KOPT-K1 (cell line): ENCODE results near the gene PTGES3L.
A peak's percentile ranks its signal among the peaks of the same experiment; 100 is the strongest.
"Not testable (repeated sequence)": the region's sequence is repeated elsewhere in the genome, so short reads cannot be mapped to it uniquely, and the experiment has no call there.

Source experiments
- H3K27ac ChIP-seq: fragments of 200-600 bp; sonication (generic); 2 replicates; pipeline ENCODE4 v1.5.1; 2016; ENCODE audit warnings: antibody characterized with exemption, mild to moderate bottlenecking, low read depth, low read length; ENCODE audit not compliant: poor library complexity, severe bottlenecking
- H3K36me3 ChIP-seq: fragments of 200-600 bp; sonication (generic); 2 replicates; pipeline ENCODE4 v1.5.1; 2017; ENCODE audit warnings: antibody characterized with exemption, mild to moderate bottlenecking, low read length, moderate library complexity; ENCODE audit not compliant: insufficient read depth
- H3K9me3 ChIP-seq: fragments of 200-600 bp; sonication (generic); 2 replicates; pipeline ENCODE4 v1.5.1; 2017; ENCODE audit warnings: antibody characterized with exemption, low read length, mild to moderate bottlenecking; ENCODE audit not compliant: insufficient read depth, poor library complexity, severe bottlenecking

Gene PTGES3L

DNA sequence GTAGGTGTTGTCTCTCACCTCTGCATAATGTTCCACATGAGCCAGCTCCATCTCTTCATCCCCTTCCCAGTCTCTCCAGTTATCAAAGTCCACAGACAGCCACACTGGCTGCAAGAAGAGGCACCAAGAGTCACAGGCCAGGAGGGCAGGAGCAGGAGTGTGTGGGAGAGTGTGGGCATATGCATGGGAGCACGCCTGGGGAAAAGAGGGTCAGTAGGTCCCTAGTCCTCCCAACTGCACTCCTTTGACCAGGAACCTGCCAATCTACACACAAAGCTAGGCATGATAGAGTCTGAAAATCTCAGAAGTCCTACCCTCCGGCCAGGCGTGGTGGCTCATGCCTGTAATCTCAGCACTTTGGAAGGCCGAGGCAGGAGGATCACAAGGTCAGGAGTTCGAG is 8.3 kb downstream of the PTGES3L start:
- Histone ChIP-seq H3K27ac (no peak overlapping the region), H3K36me3 (no peaks in the 10 kb centered on the region), H3K9me3 (no peaks in the 10 kb centered on the region)

DNA sequence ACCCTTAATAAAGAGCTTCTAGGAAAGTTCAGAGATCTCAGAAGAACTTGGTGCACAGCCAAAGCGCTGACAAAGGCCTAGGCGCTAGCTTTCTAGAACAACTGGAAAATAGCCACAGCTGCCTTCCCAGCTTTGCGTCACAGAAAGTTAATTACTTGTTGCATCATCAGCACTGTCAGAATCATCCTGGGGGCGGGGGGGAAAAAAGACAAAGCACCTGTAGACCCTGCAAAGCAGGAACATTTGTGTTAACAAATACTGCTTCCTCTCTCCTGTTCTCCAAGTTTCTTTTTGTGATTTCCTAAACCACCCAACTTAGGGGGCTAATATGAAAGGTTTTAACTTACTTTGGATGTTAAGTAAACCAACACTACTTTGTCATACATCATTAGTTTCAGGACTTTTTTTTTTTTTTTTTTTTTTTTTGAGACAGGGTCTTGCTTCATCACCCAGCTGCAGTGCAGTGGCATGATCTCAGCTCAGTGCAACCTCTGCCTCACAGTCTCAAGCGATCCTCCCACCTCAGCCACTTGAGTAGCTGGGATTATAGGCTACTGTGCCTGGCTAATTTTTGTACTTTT is 10.8 kb downstream of the PTGES3L start:
- no peaks in the 10 kb centered on the region for H3K9me3 ChIP-seq
- H3K27ac ChIP-seq, result no peak overlapping the region
- H3K36me3 ChIP-seq, result no peaks in the 10 kb centered on the region

DNA sequence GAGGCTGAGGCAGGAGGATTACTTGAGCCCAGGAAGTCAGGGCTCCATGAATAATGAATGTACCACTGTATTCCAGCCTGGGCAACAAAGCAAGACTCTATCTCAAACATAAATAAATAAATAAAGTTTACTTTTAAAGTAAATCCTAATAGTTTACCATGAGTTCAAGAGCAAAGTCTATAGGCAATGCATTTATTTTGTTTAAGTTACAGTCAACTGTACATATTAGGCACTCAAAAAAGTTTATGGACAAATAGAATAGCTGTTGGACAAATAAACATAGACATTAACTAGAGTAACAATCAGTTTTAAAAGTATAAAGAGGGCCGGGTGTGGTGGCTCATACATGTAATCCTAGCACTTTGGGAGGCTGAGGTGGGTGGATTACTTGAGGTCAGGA is 12.0 kb downstream of the PTGES3L start:
- Histone ChIP-seq H3K36me3 (no peaks in the 10 kb centered on the region), H3K27ac (no peak overlapping the region), H3K9me3 (no peaks in the 10 kb centered on the region)

DNA sequence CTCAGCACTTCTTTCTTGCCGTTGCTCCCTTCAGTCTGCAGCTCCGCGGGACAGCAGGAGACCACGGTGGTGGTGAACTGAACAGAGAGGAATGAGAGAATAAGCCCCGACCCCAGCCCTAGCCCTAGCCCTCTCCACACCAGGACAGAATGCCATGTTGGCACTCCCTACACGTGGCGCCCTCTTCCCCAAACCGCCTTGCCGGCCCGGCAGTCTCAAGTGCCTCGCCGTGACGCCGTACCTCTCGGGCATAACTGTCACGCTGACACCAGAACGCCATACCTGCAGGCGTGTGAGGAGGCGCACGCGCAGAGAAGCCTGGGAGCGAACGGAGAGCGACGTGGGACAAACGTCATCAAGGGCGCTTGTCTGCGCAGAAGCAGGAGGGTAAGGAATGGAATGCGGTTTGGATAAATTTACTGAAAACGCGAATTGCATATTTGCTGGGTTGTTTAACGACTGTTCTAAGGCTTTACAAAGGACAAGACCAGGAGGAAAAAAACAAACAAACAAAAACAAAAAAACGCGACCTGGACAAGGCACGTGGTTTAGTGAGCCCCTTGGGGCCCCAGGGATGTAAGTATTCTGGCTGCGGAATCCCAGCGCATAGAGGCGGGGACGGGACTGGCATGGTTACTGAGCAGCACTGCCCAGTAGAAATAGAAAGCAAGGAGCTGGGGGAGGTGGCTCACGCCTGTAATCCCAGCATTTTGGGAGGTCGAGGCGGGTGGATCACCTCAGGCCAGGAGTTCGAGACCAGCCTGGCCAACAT is 15.5 kb downstream of the PTGES3L start, which contains the start of gene AARSD1:
Gene AARSD1 (minus strand): TSS at position 294 of the 772 bp plus-strand sequence. CDS start 14 bp downstream, at position 280.
- H3K9me3 ChIP-seq, result no peaks in the 10 kb centered on the region
- peaks cover 34% of the 10 kb centered on the region for H3K36me3 ChIP-seq
- peak within 1 kb of the TSS; percentile 72 for H3K27ac ChIP-seq

DNA sequence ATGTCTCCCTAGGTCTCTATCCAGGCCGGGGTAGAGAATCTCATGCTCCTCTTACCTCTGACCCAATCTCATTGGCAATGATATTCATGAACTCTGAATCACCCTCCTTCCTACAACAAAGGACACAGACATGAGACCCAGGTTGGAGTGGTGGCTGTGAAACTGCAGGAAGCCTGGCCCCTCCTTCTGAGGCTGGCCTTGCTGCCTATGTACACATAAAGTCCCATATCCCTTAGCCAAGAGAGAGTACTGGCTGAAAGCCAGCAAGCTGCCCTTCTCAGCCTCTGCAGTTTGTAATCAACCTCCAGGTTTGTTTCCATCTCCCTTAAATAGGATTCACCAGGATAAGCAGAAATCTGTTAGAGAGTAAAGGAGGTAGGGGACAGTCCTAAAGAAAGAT is 26.2 kb downstream of the PTGES3L start:
- Histone ChIP-seq H3K27ac (no peak overlapping the region), H3K9me3 (no peaks in the 10 kb centered on the region), H3K36me3 (peaks cover 94% of the 10 kb centered on the region)

DNA sequence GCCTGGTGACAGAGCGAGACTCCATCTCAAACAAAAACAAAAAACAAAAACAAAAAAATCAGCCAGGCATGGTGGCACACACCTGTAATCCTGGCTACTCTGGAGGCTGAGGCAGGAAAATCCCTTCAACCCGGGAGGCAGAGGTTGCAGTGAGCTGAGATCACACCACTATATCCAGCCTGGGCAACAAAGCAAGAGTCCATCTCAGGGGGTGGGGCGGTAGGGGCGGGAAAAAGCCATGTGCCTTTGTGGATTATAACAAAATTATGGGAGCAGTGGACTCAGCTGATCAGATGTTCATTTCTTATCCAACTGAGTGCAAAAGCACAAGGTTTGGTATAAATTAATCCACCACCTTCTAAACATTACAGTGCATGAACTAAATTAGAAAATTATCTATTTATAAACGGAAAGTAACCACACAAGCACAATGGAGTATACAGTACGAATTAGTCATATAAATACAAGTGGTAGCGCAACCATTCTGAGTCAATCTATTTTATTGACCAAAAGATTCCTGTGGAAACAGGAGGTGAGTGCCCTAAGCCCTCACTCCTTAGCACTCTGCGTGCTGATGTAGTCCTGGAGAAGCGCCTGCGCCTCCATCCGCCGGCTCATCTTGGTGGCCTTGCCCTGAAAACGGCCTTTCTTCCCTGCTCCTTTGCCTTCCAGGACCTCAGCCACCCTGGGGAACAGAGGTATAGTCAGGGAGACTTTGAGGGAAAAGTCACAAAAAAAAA is 29.7 kb downstream of the PTGES3L start:
- H3K9me3 ChIP-seq, result no peaks in the 10 kb centered on the region
- peaks cover 73% of the 10 kb centered on the region for H3K36me3 ChIP-seq
- no peak overlapping the region for H3K27ac ChIP-seq

DNA sequence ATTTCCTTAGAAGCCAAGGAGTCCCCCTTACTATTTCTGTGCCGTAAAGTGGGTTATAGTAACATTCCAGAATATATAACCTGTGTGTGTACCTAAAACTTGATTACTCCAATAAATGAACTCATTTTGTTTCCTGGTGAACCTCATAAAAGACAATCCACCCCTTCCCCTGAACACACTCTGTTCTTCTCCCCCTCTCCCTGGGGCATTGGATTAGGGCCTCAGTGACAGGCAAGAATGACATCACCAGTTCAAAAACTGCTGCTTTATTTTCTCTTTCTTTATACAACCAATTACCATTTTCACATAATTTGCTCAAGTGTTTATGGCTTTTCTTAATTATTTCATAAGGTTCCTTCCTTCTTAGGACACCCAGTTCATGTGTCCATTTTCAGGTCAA is 33.1 kb downstream of the PTGES3L start:
- no peaks in the 10 kb centered on the region for H3K9me3 ChIP-seq
- no peak overlapping the region for H3K27ac ChIP-seq
- H3K36me3 ChIP-seq, result peaks cover 39% of the 10 kb centered on the region

DNA sequence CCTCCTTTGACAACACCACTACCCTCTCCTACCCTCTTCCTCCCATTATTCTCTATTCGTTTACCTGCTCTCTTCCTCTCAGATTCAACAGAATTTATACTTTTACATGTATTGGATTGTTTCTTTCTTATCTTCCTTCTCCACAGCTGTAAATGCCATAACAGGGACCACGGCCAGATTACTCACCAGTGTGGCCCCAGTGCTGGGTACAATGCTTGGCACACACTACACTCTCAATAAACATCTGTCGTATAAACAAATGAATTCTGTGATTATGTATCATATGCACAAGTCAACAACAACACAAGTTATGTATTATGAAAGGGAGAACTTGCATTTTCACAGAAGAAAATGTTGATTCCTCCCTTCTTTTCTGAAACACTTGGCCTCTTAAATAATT is 35.7 kb downstream of the PTGES3L start:
- Histone ChIP-seq H3K36me3 (peaks cover 13% of the 10 kb centered on the region; the same call in 1 of the 2 replicates), H3K9me3 (no peaks in the 10 kb centered on the region), H3K27ac (no peak overlapping the region)

DNA sequence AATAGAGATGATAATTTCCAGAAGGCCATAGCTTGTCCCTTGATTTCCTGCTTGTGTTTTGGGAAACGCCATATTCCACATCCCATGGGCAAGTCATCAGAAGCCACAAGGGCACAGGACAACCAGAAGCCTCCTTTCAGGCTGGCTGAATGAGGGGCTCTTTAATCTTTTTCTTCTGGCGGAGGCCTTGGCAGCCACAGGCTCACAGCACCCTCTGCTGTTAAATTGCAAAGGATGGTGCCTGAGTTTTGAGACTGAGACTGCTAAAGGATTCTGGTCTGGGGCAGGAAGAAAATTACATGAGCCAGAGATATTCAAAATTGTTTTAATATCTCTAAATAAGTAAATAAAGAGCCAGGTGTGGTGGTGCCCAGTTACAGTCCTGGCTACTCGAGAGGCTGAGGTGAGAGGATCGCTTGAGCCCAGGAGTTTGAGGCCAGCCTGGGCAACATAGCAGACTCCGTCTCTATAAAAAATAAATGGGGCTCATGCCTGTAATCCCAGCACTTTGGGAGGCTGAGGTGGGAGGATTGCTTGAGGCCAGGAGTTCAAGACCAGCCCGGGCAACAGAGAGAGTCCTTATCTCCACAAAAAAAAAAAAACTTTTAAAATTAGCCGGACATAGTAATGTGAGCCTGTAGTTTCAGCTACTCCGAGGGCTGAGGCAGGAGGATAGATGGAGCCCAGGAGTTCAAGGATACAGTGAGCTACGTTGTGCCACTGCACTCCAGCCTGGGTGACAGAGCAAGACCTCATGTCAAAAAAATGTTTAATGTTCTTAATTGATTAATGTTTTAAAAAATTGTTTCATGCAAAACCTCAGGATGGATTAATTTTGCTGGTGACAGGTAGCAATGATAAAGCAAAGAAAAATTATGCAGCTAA is 41.9 kb downstream of the PTGES3L start:
- Histone ChIP-seq H3K9me3 (no peaks in the 10 kb centered on the region), H3K27ac (no peak overlapping the region)

DNA sequence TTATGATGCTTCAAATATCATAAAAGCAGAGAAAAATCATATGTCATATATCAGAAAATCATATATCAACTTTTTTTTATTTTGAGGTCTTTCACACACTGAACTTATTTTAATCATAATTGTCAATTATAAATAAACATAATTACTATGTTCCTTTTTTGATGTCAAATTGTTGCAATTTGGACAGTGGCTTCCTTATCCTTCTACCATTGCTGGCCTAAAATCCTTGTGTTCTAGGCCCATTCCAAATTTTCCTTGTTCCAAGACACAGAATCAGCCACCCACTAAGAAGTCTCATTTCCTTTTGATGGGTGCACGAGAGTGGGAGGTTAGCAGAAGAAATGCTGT is 50.4 kb downstream of the PTGES3L start:
- Histone ChIP-seq H3K36me3 (no peaks in the 10 kb centered on the region), H3K27ac (no peak overlapping the region), H3K9me3 (no peaks in the 10 kb centered on the region)

More for the DNA sequence above, 41.9 kb downstream of the PTGES3L start:
- no peaks in the 10 kb centered on the region for H3K36me3 ChIP-seq

DNA sequence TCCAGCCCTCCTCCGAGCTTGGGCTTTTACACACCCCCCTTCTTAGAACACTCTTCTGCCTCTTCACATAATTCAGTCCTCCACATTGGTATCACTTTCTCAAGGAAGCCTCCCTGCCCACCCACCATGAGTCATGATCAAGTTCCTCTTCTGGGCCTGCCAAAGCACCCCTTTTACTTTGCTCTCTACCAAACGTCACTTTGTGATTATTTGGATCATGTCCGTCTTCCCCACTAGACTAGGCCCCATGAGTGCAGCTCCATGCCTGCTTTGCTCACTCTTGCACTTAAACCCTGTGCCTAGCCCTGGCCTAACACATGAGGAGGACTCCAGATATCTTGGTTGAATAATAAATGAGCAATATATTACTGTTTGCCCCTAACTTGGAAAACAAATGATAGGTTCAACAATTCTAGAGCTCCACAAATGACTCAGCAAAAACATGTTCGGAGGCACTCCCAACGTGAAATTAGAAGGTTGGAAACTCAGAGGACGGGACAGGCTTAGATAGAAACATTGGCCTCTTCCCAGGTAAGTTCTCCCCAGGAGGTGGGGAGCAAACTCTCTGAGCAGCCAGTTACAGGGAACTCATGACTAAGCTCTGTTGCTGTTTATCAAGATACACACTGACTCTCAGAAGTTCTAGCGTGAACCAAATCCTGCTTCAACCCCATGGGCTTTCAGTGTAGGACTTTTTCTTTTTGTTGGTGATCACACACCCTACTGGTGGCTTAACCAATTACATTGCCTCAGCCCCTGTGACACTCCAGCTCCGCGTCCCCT is 51.0 kb downstream of the PTGES3L start:
- no peaks in the 10 kb centered on the region for H3K36me3 ChIP-seq
- no peak overlapping the region for H3K27ac ChIP-seq
- H3K9me3 ChIP-seq, result no peaks in the 10 kb centered on the region

DNA sequence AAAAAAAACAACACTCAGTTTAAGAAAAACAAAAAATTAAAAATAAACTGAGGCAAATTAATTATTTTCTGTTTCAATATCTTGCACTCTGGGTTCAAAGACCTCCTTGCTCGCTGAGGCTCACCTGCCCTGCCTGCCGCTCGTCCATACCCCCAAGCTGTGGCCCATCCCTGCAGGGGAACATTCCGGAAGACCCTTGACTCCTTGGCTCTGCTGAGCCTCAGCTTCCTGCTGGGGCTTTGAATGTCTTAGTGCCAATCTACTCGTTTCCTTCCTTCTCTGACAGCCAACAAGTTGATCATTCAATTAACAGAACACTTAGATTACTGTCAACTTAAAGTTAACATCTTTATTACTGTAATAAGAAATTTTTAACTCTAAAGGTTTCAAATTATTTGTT is 55.0 kb downstream of the PTGES3L start:
- no peaks in the 10 kb centered on the region for H3K9me3 ChIP-seq
- no peak overlapping the region for H3K27ac ChIP-seq
- no peaks in the 10 kb centered on the region for H3K36me3 ChIP-seq

DNA sequence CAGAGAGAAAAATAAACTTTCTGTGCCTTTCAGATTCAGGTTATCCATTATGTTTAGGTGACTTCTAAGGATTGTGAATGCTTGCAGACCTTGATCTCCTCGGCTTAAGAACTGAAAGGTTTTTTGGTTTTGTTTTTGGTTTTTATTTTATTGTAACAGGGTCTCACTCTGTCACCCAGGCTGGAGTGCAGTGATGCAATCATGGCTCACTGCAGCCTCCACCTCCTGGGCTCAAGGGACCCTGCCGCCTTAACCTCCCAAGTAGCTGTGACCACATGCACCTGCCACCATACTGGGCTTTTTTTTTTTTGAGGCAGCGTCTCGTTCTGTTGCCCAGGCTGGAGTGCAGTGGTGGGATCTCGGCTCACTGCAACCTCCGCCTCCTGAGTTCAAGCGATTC is 56.4 kb downstream of the PTGES3L start:
- not testable (repeated sequence) for H3K9me3 ChIP-seq, H3K27ac ChIP-seq, H3K36me3 ChIP-seq

DNA sequence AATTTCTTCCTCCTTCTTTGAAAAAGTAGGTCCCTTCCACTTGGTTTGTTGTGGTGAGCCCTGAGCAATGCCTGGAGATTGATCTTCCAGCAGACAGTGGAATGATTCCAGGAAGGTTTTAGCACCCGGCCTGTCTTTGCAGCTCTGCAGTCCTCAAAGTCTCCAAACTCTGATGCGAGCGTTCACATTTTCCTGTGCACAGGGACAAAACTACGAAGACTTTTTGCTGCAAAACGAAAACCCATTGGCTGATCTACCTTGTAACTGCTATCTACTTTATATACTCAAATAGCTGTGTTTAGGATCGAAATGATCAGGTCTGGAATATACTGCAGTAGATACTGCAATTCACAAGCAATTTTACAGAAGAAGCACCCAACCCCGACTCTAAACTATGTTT is 57.6 kb downstream of the PTGES3L start:
- H3K36me3 ChIP-seq, result no peaks in the 10 kb centered on the region
- H3K9me3 ChIP-seq, result no peaks in the 10 kb centered on the region
- H3K27ac ChIP-seq, result no peak overlapping the region
